WTC11 (cell line): ENCODE results near the gene TSPAN18. TPM values are rescaled to one million over a fixed set of nuclear protein-coding genes. Genes with fewer than 3 reads are reported as not detected.

ENCODE experiments used
- ATAC-seq: fragments of 200-7000 bp; cut with Tn5 transposase; 2 replicates; pipeline ENCODE4 v1.10.0; 2021; ENCODE audit warnings: mild to moderate bottlenecking, moderate library complexity
- CTCF ChIA-PET: fragments of 300-600 bp; sonication (Branson Sonifier 250); formaldehyde crosslinking; loops from one replicate; lab custom pipeline; 2021; ENCODE audit warnings: antibody characterized with exemption; lab: Charles Lee
- POLR2A ChIA-PET: fragments of 350-600 bp; sonication (Branson Sonifier 250); formaldehyde crosslinking; loops from one replicate; lab custom pipeline; 2021; ENCODE audit warnings: antibody characterized with exemption; lab: Charles Lee
- DNase-seq: peaks from one replicate; pipeline ENCODE4 v3.0.0; 2021; ENCODE audit warnings: low spot score
- H3K27ac Mint-ChIP-seq: 2 replicates; pipeline ENCODE4 v1.8.0; 2021; ENCODE audit warnings: mixed read lengths
- H3K27me3 Mint-ChIP-seq: 2 replicates; pipeline ENCODE4 v1.8.0; 2021; ENCODE audit warnings: low read depth, mild to moderate bottlenecking, moderate library complexity, mixed read lengths
- H3K36me3 Mint-ChIP-seq: 2 replicates; pipeline ENCODE4 v1.8.0; 2021; ENCODE audit warnings: mixed read lengths
- H3K4me1 Mint-ChIP-seq: 2 replicates; pipeline ENCODE4 v1.8.0; 2022; ENCODE audit warnings: mixed read lengths
- H3K4me3 Mint-ChIP-seq: 2 replicates; pipeline ENCODE4 v1.8.0; 2021; ENCODE audit warnings: mild to moderate bottlenecking, moderate library complexity, mixed read lengths
- H3K9me3 Mint-ChIP-seq: 2 replicates; pipeline ENCODE4 v1.8.0; 2021; ENCODE audit warnings: mixed read lengths
- CTCF ChIP-seq: fragments of 200-600 bp; IDR thresholded peaks from 2 replicates; pipeline ENCODE4 v1.8.0; 2022; ENCODE audit warnings: antibody characterized with exemption
- EMX1 ChIP-seq: fragments of 250-450 bp; sonication (Bioruptor Pico); IDR thresholded peaks from 2 replicates; pipeline ENCODE4 v1.8.0; 2021; ENCODE audit warnings: mild to moderate bottlenecking
- FOXK1 ChIP-seq: sonication (generic); formaldehyde crosslinking; IDR thresholded peaks from 2 replicates; pipeline ENCODE4 v1.8.0; 2022; ENCODE audit warnings: mild to moderate bottlenecking, moderate library complexity, missing genetic modification reagents
- FOXP1 ChIP-seq: sonication (generic); formaldehyde crosslinking; IDR thresholded peaks from 2 replicates; pipeline ENCODE4 v1.8.0; 2022; ENCODE audit warnings: missing genetic modification reagents, mild to moderate bottlenecking, moderate library complexity, borderline replicate concordance
- FOXP4 ChIP-seq: sonication (generic); formaldehyde crosslinking; IDR thresholded peaks from 2 replicates; pipeline ENCODE4 v1.8.0; 2022; ENCODE audit warnings: mild to moderate bottlenecking, missing genetic modification reagents
- HMGA2 ChIP-seq: fragments of 250-450 bp; sonication (Bioruptor Pico); IDR thresholded peaks from 2 replicates; pipeline ENCODE4 v1.4.0; 2021; ENCODE audit warnings: mild to moderate bottlenecking, moderate library complexity
- HMGXB4 ChIP-seq: sonication (generic); formaldehyde crosslinking; IDR thresholded peaks from 2 replicates; pipeline ENCODE4 v1.8.1; 2023; ENCODE audit warnings: mild to moderate bottlenecking, moderate library complexity, missing genetic modification reagents
- JAZF1 ChIP-seq: fragments of 250-450 bp; sonication (Bioruptor Pico); IDR thresholded peaks from 2 replicates; pipeline ENCODE4 v1.9.0; 2021; ENCODE audit warnings: moderate library complexity, mild to moderate bottlenecking, inconsistent platforms
- MYBL2 ChIP-seq: sonication (generic); formaldehyde crosslinking; IDR thresholded peaks from 2 replicates; pipeline ENCODE4 v1.8.1; 2023; ENCODE audit warnings: mild to moderate bottlenecking, moderate library complexity, missing genetic modification reagents
- NFATC4 ChIP-seq: fragments of 250-450 bp; sonication (Bioruptor Pico); IDR thresholded peaks from 2 replicates; pipeline ENCODE4 v1.9.0; 2021; ENCODE audit warnings: mild to moderate bottlenecking
- NFE2L1 ChIP-seq: sonication (generic); formaldehyde crosslinking; IDR thresholded peaks from 2 replicates; pipeline ENCODE4 v1.8.1; 2023; ENCODE audit warnings: missing genetic modification reagents
- SMAD4 ChIP-seq: sonication (generic); formaldehyde crosslinking; IDR thresholded peaks from 2 replicates; pipeline ENCODE4 v1.8.0; 2022; ENCODE audit warnings: mild to moderate bottlenecking, missing genetic modification reagents
- TEAD4 ChIP-seq: sonication (generic); formaldehyde crosslinking; IDR thresholded peaks from 2 replicates; pipeline ENCODE4 v1.8.0; 2022; ENCODE audit warnings: mild to moderate bottlenecking, missing genetic modification reagents
- ZBTB43 ChIP-seq: sonication (generic); formaldehyde crosslinking; IDR thresholded peaks from 2 replicates; pipeline ENCODE4 v1.8.1; 2023; ENCODE audit warnings: mild to moderate bottlenecking, missing genetic modification reagents
- ZNF219 ChIP-seq: sonication (generic); formaldehyde crosslinking; IDR thresholded peaks from 2 replicates; pipeline ENCODE4 v1.8.0; 2023; ENCODE audit warnings: missing genetic modification reagents, mild to moderate bottlenecking, borderline replicate concordance
- ZNF416 ChIP-seq: fragments of 250-450 bp; sonication (Bioruptor Pico); IDR thresholded peaks from 2 replicates; pipeline ENCODE4 v1.9.0; 2021; ENCODE audit warnings: mild to moderate bottlenecking, inconsistent platforms
- ZNF425 ChIP-seq: fragments of 250-450 bp; sonication (Bioruptor Pico); conservative IDR thresholded peaks from 2 replicates; pipeline ENCODE4 v1.9.0; 2021; ENCODE audit warnings: mild to moderate bottlenecking
- ZNF671 ChIP-seq: fragments of 250-450 bp; sonication (Bioruptor Pico); IDR thresholded peaks from 2 replicates; pipeline ENCODE4 v1.8.0; 2021; ENCODE audit warnings: mild to moderate bottlenecking
- total RNA-seq: library from RNA; stranded (reverse); gene quantifications from 3 replicates; pipeline ENCODE4 v1.2.3, GENCODE V29; 2021

The TSPAN18 gene
- total RNA-seq, 1 experiment from 2014 or later, result 44.7 TPM

GRCh38 chr11:44711113-44711786 lies 15.5 kb upstream of the TSPAN18 start:
- CTCF ChIA-PET, result interaction anchor here (1.0 to 2.0 kb wide), 11 partner anchors 10 to 225 kb away, joined by 3 to 9 read pairs (median 4); no protein-coding TSS in a partner anchor
- H3K27ac Mint-ChIP-seq, result peak overlapping the region; percentile 87; the same call in 1 of the 2 replicates
- DNase-seq, result peak; percentile 55
- H3K27me3 Mint-ChIP-seq, result peaks cover 13% of the 10 kb centered on the region
- TF ChIP-seq HMGA2 (CRISPR knock-in tag), result no peak
- no peak for TF ChIP-seq EMX1
- TF ChIP-seq SMAD4 (CRISPR knock-in tag), result no peak
- no peak for TF ChIP-seq CTCF
- no peak for TF ChIP-seq FOXK1 (CRISPR knock-in tag)
- no peak for TF ChIP-seq MYBL2 (CRISPR knock-in tag)
- no peak for TF ChIP-seq ZNF219 (CRISPR knock-in tag)
- no peak for TF ChIP-seq JAZF1
- H3K4me3 Mint-ChIP-seq, result peak overlapping the region; percentile 42; the same call in 1 of the 2 replicates
- ATAC-seq, result peak; percentile 73
- peaks cover 39% of the 10 kb centered on the region for H3K4me1 Mint-ChIP-seq
- POLR2A ChIA-PET, result no interaction called here
- peaks cover 12% of the 10 kb centered on the region; the same call in 1 of the 2 replicates for H3K9me3 Mint-ChIP-seq
- no peaks in the 10 kb centered on the region for H3K36me3 Mint-ChIP-seq

GRCh38 chr11:44711787-44712608 lies 14.8 kb upstream of the TSPAN18 start:
- TF ChIP-seq NFE2L1 (CRISPR knock-in tag) (0 out of 2 replicates have a peak, but pooled peaks have one; percentile 34), ZNF425 (CRISPR knock-in tag) (no peak)
- TF ChIP-seq, all 79 proteins: peak for 1
- CTCF ChIA-PET, result interaction anchor here (0.5 to 2.0 kb wide), 16 partner anchors 9 to 224 kb away, joined by 3 to 9 read pairs (median 4); no protein-coding TSS in a partner anchor

GRCh38 chr11:44713022-44713421 lies 13.7 kb upstream of the TSPAN18 start:
- ChIA-PET POLR2A (no interaction called here), CTCF (interaction anchor here (1.0 to 2.0 kb wide), 6 partner anchors 13 to 198 kb away, joined by 3 to 9 read pairs (median 6); no protein-coding TSS in a partner anchor)
- Mint-ChIP-seq H3K4me3 (no peak overlapping the region), H3K36me3 (no peaks in the 10 kb centered on the region), H3K27ac (no peak overlapping the region), H3K27me3 (peaks cover 13% of the 10 kb centered on the region), H3K4me1 (peaks cover 39% of the 10 kb centered on the region), H3K9me3 (peaks cover 7% of the 10 kb centered on the region; the same call in 1 of the 2 replicates)
- no peak for DNase-seq
- no peak for ATAC-seq
- TF ChIP-seq ZNF671, result no peak
- TF ChIP-seq FOXP4 (CRISPR knock-in tag), result no peak
- TF ChIP-seq FOXP1 (CRISPR knock-in tag), result no peak
- TF ChIP-seq JAZF1, result no peak
- TF ChIP-seq ZBTB43, result no peak
- no peak for TF ChIP-seq HMGXB4 (CRISPR knock-in tag)
- TF ChIP-seq TEAD4 (CRISPR knock-in tag), result no peak
- no peak for TF ChIP-seq ZNF416 (CRISPR knock-in tag)
- no peak for TF ChIP-seq NFATC4 (CRISPR knock-in tag)

More at GRCh38 chr11:44711787-44712608, 14.8 kb upstream of the TSPAN18 start:
- Mint-ChIP-seq H3K36me3 (no peaks in the 10 kb centered on the region), H3K27ac (peak overlapping the region; percentile 87), H3K4me3 (peak overlapping the region; percentile 42; the same call in 1 of the 2 replicates), H3K27me3 (peaks cover 13% of the 10 kb centered on the region), H3K4me1 (peaks cover 39% of the 10 kb centered on the region), H3K9me3 (peaks cover 10% of the 10 kb centered on the region; the same call in 1 of the 2 replicates)
- ATAC-seq, result peak; percentile 58
- no peak for DNase-seq
- POLR2A ChIA-PET, result no interaction called here
